Renal cortical epithelial cell (primary cell): ENCODE data around the gene IKBIP. TPM values are rescaled to one million over a fixed set of nuclear protein-coding genes. Genes with fewer than 3 reads are reported as not detected.
"Not testable (repeated sequence)": the region's sequence is repeated elsewhere in the genome, so short reads cannot be mapped to it uniquely, and the experiment has no call there.

Experiments
- DNase-seq: peaks from one replicate; pipeline ENCODE4 v3.0.0-alpha.2; 2011; ENCODE audit warnings: low read depth
- total RNA-seq: library from RNA; depleted of rRNA; stranded (reverse); fragments of >200 nt; gene quantifications from 2 replicates; pipeline ENCODE4 v1.2.3, GENCODE V29; 2014

IKBIP gene
- 71.4 and 95.3 TPM in 2 replicates for total RNA-seq

- DNase-seq: peak; percentile 80
Measured at GRCh38 chr12:98644712-98645571, at the start of gene IKBIP, which contains the start of gene APAF1. Gene IKBIP, minus strand, starts transcription at chr12:98644788. Its CDS starts 87 bp downstream, at chr12:98644701. Gene APAF1, plus strand, starts transcription at chr12:98645290. Its CDS starts 3,070 bp downstream, at chr12:98648360.

GRCh38 chr12:98691351-98691750, 46.8 kb upstream of the IKBIP start:
- DNase-seq: no peak

GRCh38 chr12:98686603-98687002, 42.0 kb upstream of the IKBIP start:
- no peak for DNase-seq

GRCh38 chr12:98684199-98684598, 39.6 kb upstream of the IKBIP start:
- DNase-seq: no peak

- no peak for DNase-seq
Measured at GRCh38 chr12:98679611-98680005, 35.0 kb upstream of the IKBIP start.

GRCh38 chr12:98678946-98679610, 34.5 kb upstream of the IKBIP start:
- DNase-seq: no peak

- DNase-seq: no peak
Measured at GRCh38 chr12:98678236-98678945, 33.8 kb upstream of the IKBIP start.

GRCh38 chr12:98674841-98675240, 30.3 kb upstream of the IKBIP start:
- DNase-seq: no peak

- DNase-seq: no peak
Measured at GRCh38 chr12:98671459-98671858, 26.9 kb upstream of the IKBIP start.

GRCh38 chr12:98669751-98670150, 25.2 kb upstream of the IKBIP start:
- DNase-seq: no peak

- no peak for DNase-seq
Measured at GRCh38 chr12:98660521-98660920, 15.9 kb upstream of the IKBIP start.

- no peak for DNase-seq
Measured at GRCh38 chr12:98656289-98657101, 11.9 kb upstream of the IKBIP start.

- peak; percentile 75 for DNase-seq
Measured at GRCh38 chr12:98653866-98654493, 9.4 kb upstream of the IKBIP start.

GRCh38 chr12:98651328-98651727, 6.7 kb upstream of the IKBIP start:
- no peak for DNase-seq

- peak; percentile 54 for DNase-seq
Measured at GRCh38 chr12:98646294-98647090, 1.9 kb upstream of the IKBIP start.

- no peak for DNase-seq
Measured at GRCh38 chr12:98645572-98646067, 1.0 kb upstream of the IKBIP start.

GRCh38 chr12:98644433-98644711, 216 bp downstream of the IKBIP start:
- no peak for DNase-seq

- DNase-seq: not testable (repeated sequence)
Measured at GRCh38 chr12:98642801-98643200, 1.8 kb downstream of the IKBIP start.

- DNase-seq: no peak
Measured at GRCh38 chr12:98639491-98639890, 5.1 kb downstream of the IKBIP start.

GRCh38 chr12:98638009-98638408, 6.6 kb downstream of the IKBIP start:
- no peak for DNase-seq
